ENCODE results near the gene TMEM144. TPM values are rescaled to one million over a fixed set of nuclear protein-coding genes. Genes with fewer than 3 reads are reported as not detected.

Gene TMEM144
- total RNA-seq, 4 donors from 2014 or later: 5.6 to 15.4 (median 10.4) TPM

- TF ChIP-seq, protein P1, sequence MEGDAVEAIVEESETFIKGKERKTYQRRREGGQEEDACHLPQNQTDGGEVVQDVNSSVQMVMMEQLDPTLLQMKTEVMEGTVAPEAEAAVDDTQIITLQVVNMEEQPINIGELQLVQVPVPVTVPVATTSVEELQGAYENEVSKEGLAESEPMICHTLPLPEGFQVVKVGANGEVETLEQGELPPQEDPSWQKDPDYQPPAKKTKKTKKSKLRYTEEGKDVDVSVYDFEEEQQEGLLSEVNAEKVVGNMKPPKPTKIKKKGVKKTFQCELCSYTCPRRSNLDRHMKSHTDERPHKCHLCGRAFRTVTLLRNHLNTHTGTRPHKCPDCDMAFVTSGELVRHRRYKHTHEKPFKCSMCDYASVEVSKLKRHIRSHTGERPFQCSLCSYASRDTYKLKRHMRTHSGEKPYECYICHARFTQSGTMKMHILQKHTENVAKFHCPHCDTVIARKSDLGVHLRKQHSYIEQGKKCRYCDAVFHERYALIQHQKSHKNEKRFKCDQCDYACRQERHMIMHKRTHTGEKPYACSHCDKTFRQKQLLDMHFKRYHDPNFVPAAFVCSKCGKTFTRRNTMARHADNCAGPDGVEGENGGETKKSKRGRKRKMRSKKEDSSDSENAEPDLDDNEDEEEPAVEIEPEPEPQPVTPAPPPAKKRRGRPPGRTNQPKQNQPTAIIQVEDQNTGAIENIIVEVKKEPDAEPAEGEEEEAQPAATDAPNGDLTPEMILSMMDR (IDR thresholded peaks at IDR 0.05): no peak
- ATAC-seq (ENCODE audit: low FRiP score): no peak
- no peak for DNase-seq (ENCODE audit: low spot score)
Observed at GRCh38 chr4:158192439-158193158, 17.7 kb upstream of the TMEM144 start.

DNA sequence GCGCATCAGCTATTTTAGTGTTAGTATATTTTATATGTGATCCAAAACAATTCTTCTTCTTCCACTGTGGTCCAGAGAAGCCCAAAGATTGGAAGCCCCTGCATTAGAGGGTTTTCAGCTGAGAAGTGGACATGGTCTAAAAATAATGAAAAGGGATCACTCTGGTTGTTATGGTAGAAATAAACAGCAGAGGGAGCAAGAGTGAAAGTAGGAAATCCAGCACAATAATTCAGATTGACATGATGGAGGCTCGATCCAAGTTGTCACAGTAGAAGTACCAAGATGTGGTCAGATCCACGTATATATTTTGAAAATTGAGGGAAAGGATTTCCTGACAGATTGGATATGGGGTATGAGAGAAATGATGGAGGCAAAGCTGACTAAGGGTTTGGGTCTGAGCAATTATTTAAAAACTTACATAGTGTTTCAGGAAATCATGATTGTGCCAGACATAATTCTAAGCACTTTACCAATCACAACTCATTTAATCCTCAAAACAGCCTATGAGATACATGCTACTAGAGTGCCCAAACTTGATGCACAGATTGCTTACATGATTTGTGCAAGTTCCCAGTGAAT lies 17.0 kb upstream of the TMEM144 start:
- ATAC-seq (ENCODE audit: low FRiP score) (peak; percentile 32), DNase-seq (ENCODE audit: low spot score) (no peak)
- TF ChIP-seq, protein P1 (IDR thresholded peaks at IDR 0.05): peak in 1 of 3 donors; percentile 10

GRCh38 chr4:158195297-158195696 lies 15.0 kb upstream of the TMEM144 start:
- TF ChIP-seq, protein P1 (IDR thresholded peaks at IDR 0.05): no peak
- ATAC-seq (ENCODE audit: low FRiP score): no peak
- DNase-seq (ENCODE audit: low spot score): no peak

- TF ChIP-seq, protein P1 (IDR thresholded peaks at IDR 0.05): no peak
- no peak for ATAC-seq (ENCODE audit: low FRiP score)
- no peak for DNase-seq (ENCODE audit: low spot score)
Observed at GRCh38 chr4:158197194-158197776, 13.0 kb upstream of the TMEM144 start.

DNA sequence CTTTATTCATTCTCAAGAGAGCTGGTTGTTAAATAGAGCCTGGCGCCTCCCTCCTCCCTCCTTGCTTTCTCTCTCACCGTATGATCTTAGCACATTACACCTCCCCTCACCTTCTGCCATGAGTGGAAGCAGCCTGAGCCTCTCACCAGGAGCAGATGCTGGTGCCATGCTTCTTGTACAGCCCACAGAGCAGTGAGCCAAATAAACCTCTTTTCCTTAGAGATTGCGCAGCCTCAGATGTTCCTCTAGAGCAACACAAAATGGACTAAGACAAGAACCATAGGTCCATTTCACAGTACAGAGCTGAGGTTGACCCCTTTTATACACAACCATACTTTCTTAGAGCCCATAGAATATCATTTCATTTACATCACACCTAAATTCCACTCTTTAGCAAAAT lies 10.1 kb upstream of the TMEM144 start:
- TF ChIP-seq, protein P1 (IDR thresholded peaks at IDR 0.05): no peak
- DNase-seq (ENCODE audit: low spot score) (no peak), ATAC-seq (ENCODE audit: low FRiP score) (no peak)

DNA sequence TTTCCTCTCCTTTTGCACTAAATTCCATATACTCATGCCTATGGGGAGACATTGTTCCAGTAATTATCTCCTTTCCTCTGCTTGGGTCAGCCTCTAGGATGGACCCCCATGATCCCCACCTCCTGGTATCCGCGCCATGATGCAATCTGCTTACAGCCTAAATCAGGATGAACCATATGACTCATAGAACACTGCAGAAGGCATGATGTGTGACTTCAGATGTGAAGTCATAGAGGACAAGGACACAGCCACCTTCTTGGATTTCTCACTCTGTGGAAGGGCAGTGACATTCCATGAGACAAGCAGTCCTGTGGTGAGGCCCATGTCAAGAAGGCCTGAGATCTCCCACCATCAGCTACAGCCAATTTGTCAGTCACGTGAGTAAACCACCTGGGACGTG lies 9.0 kb upstream of the TMEM144 start:
- ATAC-seq (ENCODE audit: low FRiP score) (no peak), DNase-seq (ENCODE audit: low spot score) (no peak)
- TF ChIP-seq, protein P1 (IDR thresholded peaks at IDR 0.05): no peak
